Spleen (tissue), 11 donors: ENCODE results near the gene ADAM33. TPM values are rescaled to one million over a fixed set of nuclear protein-coding genes. Genes with fewer than 3 reads are reported as not detected.

Source experiments
- DNase-seq: peaks from one replicate; pipeline ENCODE4 v3.0.0-alpha.2; 2020
- H3K27ac ChIP-seq, 8 donors: fragments of 200-600 bp; sonication (generic) in 7 of 8; 1 replicate in 4 of 8; 2 replicates in 4 of 8; pipeline versions ENCODE4 v1.5.0 to v1.8.0; 2016 to 2021; ENCODE audit warnings: inconsistent platforms in 4 of 8, mild to moderate bottlenecking in 4 of 8, moderate library complexity in 1 of 8
- H3K27me3 ChIP-seq, 7 donors: fragments of 200-600 bp; sonication (generic) in 6 of 7; replicated peaks in 1 of 7; 1 replicate in 4 of 7; 2 replicates in 3 of 7; pipeline versions ENCODE4 v1.5.0 to v1.8.0; 2016 to 2021; ENCODE audit warnings: inconsistent platforms in 3 of 7, mild to moderate bottlenecking in 1 of 7
- H3K36me3 ChIP-seq, 6 donors: fragments of 200-600 bp; sonication (generic) in 5 of 6; 1 replicate in 4 of 6; 2 replicates in 2 of 6; pipeline versions ENCODE4 v1.5.0 to v1.8.0; 2016 to 2021; ENCODE audit warnings: inconsistent platforms in 2 of 6
- H3K4me1 ChIP-seq, 6 donors: fragments of 200-600 bp; sonication (generic) in 5 of 6; 1 replicate in 3 of 6; 2 replicates in 3 of 6; pipeline versions ENCODE4 v1.5.0 to v1.8.0; 2016 to 2021; ENCODE audit warnings: inconsistent platforms in 3 of 6
- H3K4me3 ChIP-seq, 8 donors: fragments of 200-600 bp; sonication (generic) in 7 of 8; 1 replicate in 4 of 8; 2 replicates in 4 of 8; pipeline versions ENCODE4 v1.5.0 to v1.8.0; 2016 to 2021; ENCODE audit warnings: inconsistent platforms in 4 of 8, mild to moderate bottlenecking in 4 of 8, moderate library complexity in 2 of 8
- H3K9me3 ChIP-seq, 8 donors: fragments of 200-600 bp; sonication (generic) in 7 of 8; 1 replicate in 4 of 8; 2 replicates in 4 of 8; pipeline versions ENCODE4 v1.5.0 to v1.8.0; 2016 to 2021; ENCODE audit warnings: inconsistent platforms in 4 of 8
- CTCF ChIP-seq, 11 experiments: fragments of 200-600 bp in 7 of 11; fragments of 450-650 bp in 4 of 11; sonication (generic) in 4 of 11; IDR thresholded peaks in 8 of 11; conservative IDR thresholded peaks in 3 of 11; 1 replicate in 7 of 11; 2 replicates in 4 of 11; pipeline versions ENCODE4 v1.4.0 to v1.8.0; 2016 to 2021; ENCODE audit warnings: antibody characterized with exemption in 11 of 11, inconsistent platforms in 4 of 11, mild to moderate bottlenecking in 1 of 11
- POLR2A ChIP-seq, 3 donors: fragments of 450-650 bp; IDR thresholded peaks; one replicate each; pipeline ENCODE4 v1.5.1; 2017; ENCODE audit warnings: antibody characterized with exemption in 3 of 3, mild to moderate bottlenecking in 1 of 3
- POLR2AphosphoS5 ChIP-seq, 3 donors: sonication (generic); formaldehyde crosslinking; IDR thresholded peaks; one replicate each; pipeline ENCODE4 v1.5.1; 2017; ENCODE audit warnings: antibody characterized with exemption in 3 of 3
- WGBS, 5 donors: extraction: QIAGEN DNeasy Blood & Tissue Kit in 3 of 5; methylation state at CpG; one replicate each; pipeline versions ENCODE4 v1.1.5 to v1.1.7; 2013 to 2018; 5-methylcytosine and 5-hydroxymethylcytosine counted together
- intact Hi-C: fragments of 100-400 bp; cut with DNase I; formaldehyde crosslinking; loops from one replicate; pipeline ENCODE4 v1.15.0; 2023; ENCODE audit warnings: low total_unique reads
- polyA plus RNA-seq, 3 donors: library from polyadenylated mRNA; stranded (reverse); fragments of 200-250 nt; gene quantifications; one replicate each; pipeline ENCODE4 v1.2.1, GENCODE V29; 2013
- total RNA-seq, 7 donors: library from RNA; depleted of rRNA in 3 of 7; stranded (reverse); fragments of >200 nt in 3 of 7; fragmentation: NEBNext Ultra II Directional in 4 of 7; extraction: Animal tissue kit (Norgen Biotek cat#: 25700) in 4 of 7; gene quantifications; one replicate each; pipeline versions ENCODE4 v1.1.0 to v1.2.1, GENCODE V29; 2016 to 2021
- donor health status: healthy with polysubstance abuse.
- donor health status: DM: no; HTN: no; CAD: no; lungs with moderate emphysema.
- donor health status: DM: no; HTN: no; CAD: no.
- donor health status: Bipolar disorder and iron deficiency.
- donor health status: healthy.
- donor health status: DM: no; HTN: no; CAD: no.
- donor health status: DM: yes; HTN: yes; CAD: no.

Gene ADAM33
- total and polyA plus RNA-seq, 10 donors: 4.0 to 31.6 (median 9.3) TPM

GRCh38 chr20:3706774-3707507 lies 25.1 kb upstream of the ADAM33 start:
- Histone ChIP-seq H3K4me1 (peaks cover 7 to 30% (median 21%) of the 10 kb centered on the region in 6 donors), H3K4me3 (no peak overlapping the region), H3K27me3 (peaks cover 0 to 17% (median 0%) of the 10 kb centered on the region in 7 donors), H3K36me3 (peaks cover 0 to 14% (median 0%) of the 10 kb centered on the region in 6 donors), H3K9me3 (no peaks in the 10 kb centered on the region), H3K27ac (no peak overlapping the region)
- whole genome bisulfite sequencing, 5 donors: 77 to 89% (median 79%) methylated on average over 8 to 10 of the region's 10 CpGs
- no peak for TF ChIP-seq POLR2AphosphoS5 (IDR thresholded peaks at IDR 0.05)
- no peak for TF ChIP-seq CTCF (IDR thresholded peaks at IDR 0.05 in 8 of 11, conservative IDR thresholded peaks at IDR 0.05 in 3 of 11)
- TF ChIP-seq POLR2A (IDR thresholded peaks at IDR 0.05): no peak
- peak; percentile 42 for DNase-seq
- intact Hi-C loops: no loop called here

GRCh38 chr20:3705970-3706739 lies 24.3 kb upstream of the ADAM33 start:
- TF ChIP-seq POLR2AphosphoS5 (IDR thresholded peaks at IDR 0.05): no peak
- TF ChIP-seq POLR2A (IDR thresholded peaks at IDR 0.05): no peak
- no peak for TF ChIP-seq CTCF (IDR thresholded peaks at IDR 0.05 in 8 of 11, conservative IDR thresholded peaks at IDR 0.05 in 3 of 11)
- Histone ChIP-seq H3K9me3 (no peaks in the 10 kb centered on the region), H3K36me3 (peaks cover 0 to 14% (median 0%) of the 10 kb centered on the region in 6 donors), H3K4me3 (no peak overlapping the region), H3K4me1 (peaks cover 6 to 22% (median 15%) of the 10 kb centered on the region in 6 donors), H3K27ac (no peak overlapping the region), H3K27me3 (peaks cover 0 to 17% (median 0%) of the 10 kb centered on the region in 7 donors)
- DNase-seq: peak; percentile 69
- 90 to 94% (median 93%) methylated on average over 20 to 31 of the region's 31 CpGs for WGBS, 5 donors
- intact Hi-C loops: no loop called here

- Histone ChIP-seq H3K9me3 (no peaks in the 10 kb centered on the region), H3K27me3 (peaks cover 0 to 10% (median 0%) of the 10 kb centered on the region in 7 donors), H3K4me3 (no peak overlapping the region), H3K36me3 (peaks cover 0 to 14% (median 0%) of the 10 kb centered on the region in 6 donors), H3K27ac (no peak overlapping the region), H3K4me1 (peaks cover 0 to 16% (median 9%) of the 10 kb centered on the region in 6 donors)
- DNase-seq: no peak
- 77 to 87% (median 85%) methylated on average over 11 to 14 of the region's 14 CpGs for WGBS, 5 donors
- TF ChIP-seq POLR2AphosphoS5 (IDR thresholded peaks at IDR 0.05) (no peak), POLR2A (IDR thresholded peaks at IDR 0.05) (no peak), CTCF (IDR thresholded peaks at IDR 0.05 in 8 of 11, conservative IDR thresholded peaks at IDR 0.05 in 3 of 11) (no peak)
- intact Hi-C loops: no loop called here
These were observed 23.7 kb upstream of the ADAM33 start for GRCh38 chr20:3705491-3705969.

- Histone ChIP-seq H3K4me3 (no peak overlapping the region), H3K9me3 (no peaks in the 10 kb centered on the region), H3K36me3 (peaks cover 0 to 14% (median 0%) of the 10 kb centered on the region in 6 donors), H3K27ac (no peak overlapping the region), H3K4me1 (peaks cover 0 to 2% (median 0%) of the 10 kb centered on the region in 6 donors), H3K27me3 (peaks cover 0 to 6% (median 0%) of the 10 kb centered on the region in 7 donors)
- TF ChIP-seq CTCF (IDR thresholded peaks at IDR 0.05 in 8 of 11, conservative IDR thresholded peaks at IDR 0.05 in 3 of 11) (no peak), POLR2A (IDR thresholded peaks at IDR 0.05) (no peak), POLR2AphosphoS5 (IDR thresholded peaks at IDR 0.05) (no peak)
- DNase-seq: peak; percentile 50
- WGBS, 5 donors: 77 to 96% (median 86%) methylated on average over 5 of the region's 5 CpGs
- intact Hi-C loops: no loop called here
These were observed 22.3 kb upstream of the ADAM33 start for GRCh38 chr20:3704087-3704486.
